ENCODE results near the gene CAPN14.

GRCh38 chr2:31265234-31265633, 47.9 kb upstream of the CAPN14 start:
- TF ChIP-seq POLR2A (IDR thresholded peaks at IDR 0.05) (no peak), CTCF (IDR thresholded peaks at IDR 0.05) (no peak)

Data from lower leg skin (tissue), 3 donors.